HepG2 (cell line): ENCODE measurements around the gene NAPSA. TPM values are rescaled to one million over a fixed set of nuclear protein-coding genes. Genes with fewer than 3 reads are reported as not detected.

Experiments used
- ATAC-seq: fragments of 200-7000 bp; cut with Tn5 transposase; 3 replicates; pipeline ENCODE4 v1.9.1; 2020; ENCODE audit warnings: mild to moderate bottlenecking, moderate library complexity
- BruUV-seq: library from RNA; stranded (reverse); fragments of 400-500 nt; replicated peaks from 2 replicates; lab custom pipeline; 2021; lab: Mats Ljungman, UMichigan
- CTCF ChIA-PET: fragments of 300-600 bp; formaldehyde crosslinking; extraction: SDS; loops from one replicate; lab custom pipeline; 2021; ENCODE audit warnings: low total read pairs, inconsistent platforms, low intra/inter-chr PET ratio; lab: Yijun Ruan, JAX
- POLR2A ChIA-PET: fragments of 350-600 bp; sonication (Branson Sonifier 250); formaldehyde crosslinking; loops from one replicate; lab custom pipeline; 2020; ENCODE audit warnings: antibody characterized with exemption, inconsistent platforms; lab: Yijun Ruan, JAX
- DNase-seq: peaks from one replicate; pipeline ENCODE4 v3.0.0-alpha.2; 2015; ENCODE audit warnings: low spot score
- FAIRE-seq: peaks from 3 replicates; lab custom pipeline; 2011; peaks lifted over from hg19 to GRCh38; lab: Jason Lieb, UNC
- H2AFZ ChIP-seq: one replicate; pipeline ENCODE4 v1.6.1; 2011; ENCODE audit warnings: low read length, inconsistent platforms
- H3K27ac ChIP-seq: fragments of 300-600 bp; 3 replicates; pipeline ENCODE4 v1.8.0; 2011; ENCODE audit warnings: mixed run types, mild to moderate bottlenecking, mixed read lengths, low read length, inconsistent platforms; ENCODE audit not compliant: insufficient read depth; ENCODE audit errors: extremely low read length
- H3K27me3 ChIP-seq, 2 experiments: fragments of 200-600 bp in 1 of 2; 2 replicates in 1 of 2; 3 replicates in 1 of 2; pipeline versions ENCODE4 v1.6.0 to v1.8.0; 2011; ENCODE audit warnings: low read length in 2 of 2, mild to moderate bottlenecking in 2 of 2, moderate library complexity in 2 of 2, inconsistent platforms in 1 of 2; ENCODE audit not compliant: insufficient read depth in 2 of 2, control insufficient read depth in 1 of 2
- H3K36me3 ChIP-seq, 2 experiments: fragments of 200-600 bp in 1 of 2; replicated peaks in 1 of 2; 2 replicates in 1 of 2; 3 replicates in 1 of 2; pipeline versions ENCODE4 v1.5.1 to v1.8.0; 2011; ENCODE audit warnings: low read length in 2 of 2, inconsistent platforms in 1 of 2; ENCODE audit not compliant: insufficient read depth in 2 of 2, control insufficient read depth in 1 of 2
- H3K4me1 ChIP-seq: 2 replicates; pipeline ENCODE4 v1.5.1; 2012; ENCODE audit warnings: low read length, inconsistent platforms; ENCODE audit not compliant: insufficient read depth
- H3K4me2 ChIP-seq: 2 replicates; pipeline ENCODE4 v1.6.0; 2011; ENCODE audit warnings: low read depth, low read length, inconsistent platforms
- H3K4me3 ChIP-seq, 3 experiments: fragments of 200-600 bp in 1 of 3; sonication (generic), shearing (Covaris generic) in 1 of 3; replicated peaks in 1 of 3; 2 replicates each; pipeline ENCODE4 v1.5.1; 2011 to 2016; ENCODE audit warnings: low read length in 3 of 3, inconsistent platforms in 2 of 3, low read depth in 2 of 3, mild to moderate bottlenecking in 2 of 3, control low read depth in 1 of 3, mixed read lengths in 1 of 3; ENCODE audit not compliant: insufficient read depth in 1 of 3
- H3K79me2 ChIP-seq: one replicate; pipeline ENCODE4 v1.6.1; 2011; ENCODE audit warnings: low read length, inconsistent platforms; ENCODE audit not compliant: insufficient read depth
- H3K9ac ChIP-seq: 2 replicates; pipeline ENCODE4 v1.6.0; 2011; ENCODE audit warnings: mild to moderate bottlenecking, low read depth, low read length, inconsistent platforms; ENCODE audit not compliant: insufficient read depth
- H3K9me3 ChIP-seq: 2 replicates; pipeline ENCODE4 v1.5.1; 2012; ENCODE audit warnings: mild to moderate bottlenecking, low read length
- H4K20me1 ChIP-seq: 2 replicates; pipeline ENCODE4 v1.6.0; 2011; ENCODE audit warnings: inconsistent platforms, mild to moderate bottlenecking, low read length, moderate library complexity; ENCODE audit not compliant: insufficient read depth
- MBNL3 ChIP-seq: fragments of 250-450 bp; sonication (Bioruptor Pico); conservative IDR thresholded peaks from 2 replicates; pipeline ENCODE4 v1.8.0; 2022; ENCODE audit warnings: mild to moderate bottlenecking, inconsistent platforms
- NFYB ChIP-seq: sonication (generic); formaldehyde crosslinking; IDR thresholded peaks from 2 replicates; pipeline ENCODE4 v1.4.0; 2020; ENCODE audit warnings: missing genetic modification reagents
- SNAPC5 ChIP-seq: sonication (generic); formaldehyde crosslinking; IDR thresholded peaks from 2 replicates; pipeline ENCODE4 v1.8.1; 2023; ENCODE audit warnings: mild to moderate bottlenecking, missing genetic modification reagents, borderline replicate concordance
- SP5 ChIP-seq: IDR thresholded peaks from 2 replicates; pipeline ENCODE4 v1.6.1; 2016; ENCODE audit warnings: low read depth, borderline replicate concordance
- ZNF678 ChIP-seq: sonication (generic); formaldehyde crosslinking; IDR thresholded peaks from 2 replicates; pipeline ENCODE4 v1.4.0; 2020; ENCODE audit warnings: mild to moderate bottlenecking, missing genetic modification reagents
- ZNF740 ChIP-seq: sonication (generic); formaldehyde crosslinking; IDR thresholded peaks from 2 replicates; pipeline ENCODE4 v1.4.0; 2020; ENCODE audit warnings: missing genetic modification reagents
- WGBS: methylation state at CpG from one replicate; pipeline ENCODE4 v1.1.6; 2017; ENCODE audit warnings: low lambda C conversion rate; 5-methylcytosine and 5-hydroxymethylcytosine counted together
- in situ Hi-C: cut with HindIII; loops from 2 replicates; pipeline ENCODE4 v1.10.0; 2017; ENCODE audit warnings: low pct_unique_long_range_greater_than_20kb; ENCODE audit not compliant: extremely low pct_ligation_motif_present
- intact Hi-C: fragments of 100-400 bp; cut with micrococcal nuclease; formaldehyde crosslinking; loops from one replicate; pipeline ENCODE4 v1.10.0; 2022; ENCODE audit not compliant: unreplicated experiment
- polyA plus RNA-seq, 8 experiments: library from polyadenylated mRNA; depleted of rRNA in 3 of 8; stranded (reverse) in 7 of 8; unstranded in 1 of 8; fragments of >200 nt; fragmentation: Illumina TruSeq in 4 of 8; extraction: Trizol in 4 of 8; gene quantifications; 2 replicates each; pipeline versions ENCODE4 v1.2.1 to v1.2.3, GENCODE V29; 2011 to 2016; ENCODE audit warnings: low read depth in 4 of 8, missing spikeins in 1 of 8, mixed read lengths in 1 of 8; ENCODE audit not compliant: insufficient read depth in 1 of 8
- total RNA-seq, 5 experiments: library from RNA; depleted of rRNA; stranded (reverse); fragments of >200 nt; fragmentation: Illumina TruSeq; extraction: Trizol; gene quantifications; 2 replicates each; pipeline ENCODE4 v1.2.3, GENCODE V29; 2016; ENCODE audit warnings: low read depth in 1 of 5
- TF ChIP-seq, protein P1 (sequence below): sonication (generic); formaldehyde crosslinking; IDR thresholded peaks from 2 replicates; pipeline ENCODE4 v1.4.0; 2020; ENCODE audit warnings: missing genetic modification reagents, borderline replicate concordance
- TF ChIP-seq, protein P2 (sequence below): IDR thresholded peaks from 2 replicates; pipeline ENCODE4 v1.6.1; 2018; ENCODE audit warnings: missing genetic modification reagents, mild to moderate bottlenecking, missing compliant biosample characterization
- TF ChIP-seq, protein P3 (sequence below): sonication (generic); formaldehyde crosslinking; IDR thresholded peaks from 2 replicates; pipeline ENCODE4 v1.9.0; 2022; ENCODE audit warnings: low read depth, missing genetic modification reagents

The NAPSA gene
- total and polyA plus RNA-seq, 2 of the 13 experiments (the other 11 are each of a cell fraction or from before 2014, with no cell fraction given): not detected

DNA sequence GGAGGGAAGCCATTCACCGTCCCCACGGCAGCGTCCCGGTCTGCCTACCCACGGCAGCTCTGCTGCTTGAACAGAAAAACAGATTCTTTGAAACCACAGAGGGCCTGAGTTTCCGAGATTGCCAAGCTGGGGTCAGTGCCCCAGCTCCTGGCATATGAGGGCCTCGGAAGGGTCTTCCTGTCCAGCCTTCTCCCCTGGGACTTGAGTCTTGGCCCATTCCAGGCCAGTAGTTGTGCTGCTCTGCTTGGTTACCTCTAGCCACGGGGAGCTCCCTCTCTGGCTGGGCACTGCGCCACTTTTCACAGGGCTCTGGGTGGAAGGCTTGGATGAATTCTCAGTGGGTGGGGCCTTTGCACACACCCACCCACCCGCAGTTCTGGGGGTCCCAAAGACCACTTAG lies 44.7 kb upstream of the NAPSA start:
- peaks cover 11 to 20% of the 10 kb centered on the region in 2 experiments; a peak in 3 of 5 replicates for H3K36me3 ChIP-seq
- TF ChIP-seq SP5 (CRISPR knock-in tag): no peak
- no peak overlapping the region for H3K4me2 ChIP-seq
- CTCF ChIA-PET: no interaction called here
- ATAC-seq: no peak
- FAIRE-seq: no peak
- peak overlapping the region; percentile 13 for H3K27ac ChIP-seq
- intact Hi-C loops (no loop called here), in situ Hi-C loops (no loop called here)
- POLR2A ChIA-PET: no interaction called here
- H3K4me1 ChIP-seq: peaks cover 14% of the 10 kb centered on the region
- H3K79me2 ChIP-seq: no peaks in the 10 kb centered on the region
- BruUV-seq: no TSS peak
- H2AFZ ChIP-seq: no peak overlapping the region
- no peaks in the 10 kb centered on the region for H4K20me1 ChIP-seq
- H3K27me3 ChIP-seq: no peaks in the 10 kb centered on the region
- no peak overlapping the region for H3K4me3 ChIP-seq
- H3K9me3 ChIP-seq: no peaks in the 10 kb centered on the region
- H3K9ac ChIP-seq: no peak overlapping the region
- DNase-seq: no peak
- 93% methylated on average over 7 of the region's 10 CpGs for WGBS

- intact Hi-C loops: no loop called here
Measured at GRCh38 chr19:50409347-50409746, 43.9 kb upstream of the NAPSA start.

More at GRCh38 chr19:50409347-50409746, 43.9 kb upstream of the NAPSA start:
- Histone ChIP-seq H4K20me1 (no peaks in the 10 kb centered on the region), H2AFZ (no peak overlapping the region), H3K9me3 (no peaks in the 10 kb centered on the region), H3K36me3 (peaks cover 11 to 20% of the 10 kb centered on the region in 2 experiments; a peak in 3 of 5 replicates), H3K27ac (no peak overlapping the region), H3K9ac (no peak overlapping the region), H3K27me3 (no peaks in the 10 kb centered on the region), H3K79me2 (no peaks in the 10 kb centered on the region), H3K4me2 (no peak overlapping the region), H3K4me3 (no peak overlapping the region), H3K4me1 (peaks cover 14% of the 10 kb centered on the region)
- no TSS peak for BruUV-seq
- ATAC-seq (no peak), DNase-seq (no peak), FAIRE-seq (no peak)
- no peak for TF ChIP-seq ZNF740 (CRISPR knock-in tag)
- TF ChIP-seq, protein P1, sequence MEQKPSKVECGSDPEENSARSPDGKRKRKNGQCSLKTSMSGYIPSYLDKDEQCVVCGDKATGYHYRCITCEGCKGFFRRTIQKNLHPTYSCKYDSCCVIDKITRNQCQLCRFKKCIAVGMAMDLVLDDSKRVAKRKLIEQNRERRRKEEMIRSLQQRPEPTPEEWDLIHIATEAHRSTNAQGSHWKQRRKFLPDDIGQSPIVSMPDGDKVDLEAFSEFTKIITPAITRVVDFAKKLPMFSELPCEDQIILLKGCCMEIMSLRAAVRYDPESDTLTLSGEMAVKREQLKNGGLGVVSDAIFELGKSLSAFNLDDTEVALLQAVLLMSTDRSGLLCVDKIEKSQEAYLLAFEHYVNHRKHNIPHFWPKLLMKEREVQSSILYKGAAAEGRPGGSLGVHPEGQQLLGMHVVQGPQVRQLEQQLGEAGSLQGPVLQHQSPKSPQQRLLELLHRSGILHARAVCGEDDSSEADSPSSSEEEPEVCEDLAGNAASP (CRISPR knock-in tag): no peak
- no peak for TF ChIP-seq ZNF678
- no peak for TF ChIP-seq SNAPC5
- no peak for TF ChIP-seq NFYB (CRISPR knock-in tag)
- TF ChIP-seq, protein P2, sequence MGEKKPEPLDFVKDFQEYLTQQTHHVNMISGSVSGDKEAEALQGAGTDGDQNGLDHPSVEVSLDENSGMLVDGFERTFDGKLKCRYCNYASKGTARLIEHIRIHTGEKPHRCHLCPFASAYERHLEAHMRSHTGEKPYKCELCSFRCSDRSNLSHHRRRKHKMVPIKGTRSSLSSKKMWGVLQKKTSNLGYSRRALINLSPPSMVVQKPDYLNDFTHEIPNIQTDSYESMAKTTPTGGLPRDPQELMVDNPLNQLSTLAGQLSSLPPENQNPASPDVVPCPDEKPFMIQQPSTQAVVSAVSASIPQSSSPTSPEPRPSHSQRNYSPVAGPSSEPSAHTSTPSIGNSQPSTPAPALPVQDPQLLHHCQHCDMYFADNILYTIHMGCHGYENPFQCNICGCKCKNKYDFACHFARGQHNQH (CRISPR knock-in tag): no peak
- no peak for TF ChIP-seq MBNL3
- TF ChIP-seq, protein P3, sequence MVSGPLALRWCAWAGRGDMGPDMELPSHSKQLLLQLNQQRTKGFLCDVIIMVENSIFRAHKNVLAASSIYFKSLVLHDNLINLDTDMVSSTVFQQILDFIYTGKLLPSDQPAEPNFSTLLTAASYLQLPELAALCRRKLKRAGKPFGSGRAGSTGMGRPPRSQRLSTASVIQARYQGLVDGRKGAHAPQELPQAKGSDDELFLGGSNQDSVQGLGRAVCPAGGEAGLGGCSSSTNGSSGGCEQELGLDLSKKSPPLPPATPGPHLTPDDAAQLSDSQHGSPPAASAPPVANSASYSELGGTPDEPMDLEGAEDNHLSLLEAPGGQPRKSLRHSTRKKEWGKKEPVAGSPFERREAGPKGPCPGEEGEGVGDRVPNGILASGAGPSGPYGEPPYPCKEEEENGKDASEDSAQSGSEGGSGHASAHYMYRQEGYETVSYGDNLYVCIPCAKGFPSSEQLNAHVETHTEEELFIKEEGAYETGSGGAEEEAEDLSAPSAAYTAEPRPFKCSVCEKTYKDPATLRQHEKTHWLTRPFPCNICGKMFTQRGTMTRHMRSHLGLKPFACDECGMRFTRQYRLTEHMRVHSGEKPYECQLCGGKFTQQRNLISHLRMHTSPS: no peak
- in situ Hi-C loops: no loop called here
- WGBS: 100% methylated on average over 5 of the region's 17 CpGs
- CTCF ChIA-PET: no interaction called here
- POLR2A ChIA-PET: no interaction called here
